GM23338 (cell line): ENCODE measurements around the gene ZNF280C.

Experiments used
- EZH2phosphoT487 ChIP-seq: fragments of 200-600 bp; sonication (generic); IDR thresholded peaks from one replicate; pipeline ENCODE4 v1.8.1; 2018; ENCODE audit warnings: antibody characterized with exemption; ENCODE audit not compliant: unreplicated experiment
- TF ChIP-seq, protein P1 (sequence below), 2 experiments: fragments of 200-600 bp in 1 of 2; sonication (generic) in 1 of 2; conservative IDR thresholded peaks; 2 replicates each; pipeline versions ENCODE4 v1.5.1 to v1.6.1; 2016 to 2017; ENCODE audit warnings: antibody characterized with exemption in 2 of 2, low read depth in 2 of 2, mild to moderate bottlenecking in 2 of 2, moderate library complexity in 1 of 2

DNA sequence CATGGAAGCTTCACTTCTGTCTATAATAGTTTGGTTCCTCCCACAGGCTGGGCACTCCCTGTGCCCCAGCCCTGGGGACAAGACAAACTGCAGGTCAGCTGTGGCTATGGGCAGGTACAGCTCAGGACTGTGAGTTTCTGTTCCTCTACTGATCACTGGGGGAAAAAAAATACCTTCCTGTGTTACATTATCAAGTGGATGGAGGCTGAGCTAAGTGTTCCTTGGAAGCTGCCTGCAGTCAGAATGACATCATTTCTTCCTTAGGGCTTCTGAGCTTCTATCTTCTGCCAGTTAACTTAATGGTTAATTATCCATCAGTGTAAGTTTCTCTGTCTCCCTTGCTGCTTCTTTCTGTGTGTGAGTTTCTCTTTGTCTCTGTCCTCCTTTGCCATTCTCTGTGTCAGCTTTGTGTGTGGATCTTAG is 92.3 kb downstream of the ZNF280C start:
- TF ChIP-seq, protein P1, sequence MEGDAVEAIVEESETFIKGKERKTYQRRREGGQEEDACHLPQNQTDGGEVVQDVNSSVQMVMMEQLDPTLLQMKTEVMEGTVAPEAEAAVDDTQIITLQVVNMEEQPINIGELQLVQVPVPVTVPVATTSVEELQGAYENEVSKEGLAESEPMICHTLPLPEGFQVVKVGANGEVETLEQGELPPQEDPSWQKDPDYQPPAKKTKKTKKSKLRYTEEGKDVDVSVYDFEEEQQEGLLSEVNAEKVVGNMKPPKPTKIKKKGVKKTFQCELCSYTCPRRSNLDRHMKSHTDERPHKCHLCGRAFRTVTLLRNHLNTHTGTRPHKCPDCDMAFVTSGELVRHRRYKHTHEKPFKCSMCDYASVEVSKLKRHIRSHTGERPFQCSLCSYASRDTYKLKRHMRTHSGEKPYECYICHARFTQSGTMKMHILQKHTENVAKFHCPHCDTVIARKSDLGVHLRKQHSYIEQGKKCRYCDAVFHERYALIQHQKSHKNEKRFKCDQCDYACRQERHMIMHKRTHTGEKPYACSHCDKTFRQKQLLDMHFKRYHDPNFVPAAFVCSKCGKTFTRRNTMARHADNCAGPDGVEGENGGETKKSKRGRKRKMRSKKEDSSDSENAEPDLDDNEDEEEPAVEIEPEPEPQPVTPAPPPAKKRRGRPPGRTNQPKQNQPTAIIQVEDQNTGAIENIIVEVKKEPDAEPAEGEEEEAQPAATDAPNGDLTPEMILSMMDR (conservative IDR thresholded peaks at IDR 0.05; ENCODE audit: low read depth in 2 of 2) = no peak
- no peak for TF ChIP-seq EZH2phosphoT487
